HepG2 (cell line): ENCODE measurements around the gene CAMK2N2. TPM values are rescaled to one million over a fixed set of nuclear protein-coding genes. Genes with fewer than 3 reads are reported as not detected.
A peak's percentile ranks its signal among the peaks of the same experiment; 100 is the strongest.

Experiments used
- HDAC2 ChIP-seq: sonication (generic); formaldehyde crosslinking; IDR thresholded peaks from 2 replicates; pipeline ENCODE4 v1.4.0; 2020; ENCODE audit warnings: missing genetic modification reagents
- YEATS4 ChIP-seq: sonication (generic); formaldehyde crosslinking; IDR thresholded peaks from 2 replicates; pipeline ENCODE4 v1.4.0; 2020; ENCODE audit warnings: missing genetic modification reagents, borderline replicate concordance
- YY1 ChIP-seq: IDR thresholded peaks from 2 replicates; pipeline ENCODE4 v1.6.1; 2011; ENCODE audit warnings: low read length, low read depth, moderate library complexity, mild to moderate bottlenecking; ENCODE audit not compliant: insufficient read depth, insufficient replicate concordance
- ZNF777 ChIP-seq: sonication (generic); formaldehyde crosslinking; IDR thresholded peaks from 2 replicates; pipeline ENCODE4 v1.4.0; 2020; ENCODE audit warnings: missing genetic modification reagents
- polyA plus RNA-seq, 8 experiments: library from polyadenylated mRNA; depleted of rRNA in 3 of 8; stranded (reverse) in 7 of 8; unstranded in 1 of 8; fragments of >200 nt; fragmentation: Illumina TruSeq in 4 of 8; extraction: Trizol in 4 of 8; gene quantifications; 2 replicates each; pipeline versions ENCODE4 v1.2.1 to v1.2.3, GENCODE V29; 2011 to 2016; ENCODE audit warnings: low read depth in 4 of 8, missing spikeins in 1 of 8, mixed read lengths in 1 of 8; ENCODE audit not compliant: insufficient read depth in 1 of 8
- total RNA-seq, 5 experiments: library from RNA; depleted of rRNA; stranded (reverse); fragments of >200 nt; fragmentation: Illumina TruSeq; extraction: Trizol; gene quantifications; 2 replicates each; pipeline ENCODE4 v1.2.3, GENCODE V29; 2016; ENCODE audit warnings: low read depth in 1 of 5
- TF ChIP-seq, protein P1 (sequence below): sonication (generic); formaldehyde crosslinking; IDR thresholded peaks from 2 replicates; pipeline ENCODE4 v1.4.0; 2020; ENCODE audit warnings: missing genetic modification reagents
- TF ChIP-seq, protein P2 (sequence below): sonication (generic); formaldehyde crosslinking; IDR thresholded peaks from 2 replicates; pipeline ENCODE4 v1.5.1; 2020; ENCODE audit warnings: mild to moderate bottlenecking, missing genetic modification reagents, moderate library complexity
- TF ChIP-seq, protein P3 (sequence below): sonication (generic); formaldehyde crosslinking; IDR thresholded peaks from 2 replicates; pipeline ENCODE4 v1.8.0; 2022; ENCODE audit warnings: mild to moderate bottlenecking, missing genetic modification reagents; ENCODE audit not compliant: insufficient replicate concordance
- TF ChIP-seq, protein P4 (sequence below): sonication (generic); formaldehyde crosslinking; conservative IDR thresholded peaks from 2 replicates; pipeline ENCODE4 v1.4.0; 2020; ENCODE audit warnings: mild to moderate bottlenecking, missing genetic modification reagents, moderate library complexity

CAMK2N2 gene
- total and polyA plus RNA-seq, 2 of the 13 experiments (the other 11 are each of a cell fraction or from before 2014, with no cell fraction given) = 0.12 to 0.27 TPM

DNA sequence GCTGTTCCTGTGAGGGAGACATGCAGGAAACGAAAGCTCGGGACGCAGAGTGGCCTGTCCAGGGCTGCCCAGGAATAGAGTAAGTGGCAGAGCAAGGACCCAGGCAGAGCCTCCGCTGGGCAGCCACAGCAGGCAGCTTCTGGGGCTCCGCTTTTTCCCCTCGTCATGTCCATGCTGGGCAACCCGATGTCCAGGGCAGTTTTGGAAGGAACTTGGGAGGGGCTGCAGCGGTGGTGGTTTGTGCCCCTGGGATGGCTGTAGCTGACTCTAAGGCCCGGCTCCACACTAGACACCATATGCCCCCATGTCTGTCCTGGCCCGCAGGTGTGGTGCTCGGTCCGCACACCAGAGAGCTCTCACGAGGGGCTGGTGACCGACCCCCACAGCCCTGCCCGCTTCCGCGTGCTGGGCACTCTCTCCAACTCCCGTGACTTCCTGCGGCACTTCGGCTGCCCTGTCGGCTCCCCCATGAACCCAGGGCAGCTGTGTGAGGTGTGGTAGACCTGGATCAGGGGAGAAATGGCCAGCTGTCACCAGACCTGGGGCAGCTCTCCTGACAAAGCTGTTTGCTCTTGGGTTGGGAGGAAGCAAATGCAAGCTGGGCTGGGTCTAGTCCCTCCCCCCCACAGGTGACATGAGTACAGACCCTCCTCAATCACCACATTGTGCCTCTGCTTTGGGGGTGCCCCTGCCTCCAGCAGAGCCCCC, 30.5 kb upstream of the CAMK2N2 start (continued):
- TF ChIP-seq YY1 (no peak), HDAC2 (no peak), YEATS4 (CRISPR knock-in tag) (no peak), ZNF777 (CRISPR knock-in tag) (no peak)
- TF ChIP-seq, protein P1, sequence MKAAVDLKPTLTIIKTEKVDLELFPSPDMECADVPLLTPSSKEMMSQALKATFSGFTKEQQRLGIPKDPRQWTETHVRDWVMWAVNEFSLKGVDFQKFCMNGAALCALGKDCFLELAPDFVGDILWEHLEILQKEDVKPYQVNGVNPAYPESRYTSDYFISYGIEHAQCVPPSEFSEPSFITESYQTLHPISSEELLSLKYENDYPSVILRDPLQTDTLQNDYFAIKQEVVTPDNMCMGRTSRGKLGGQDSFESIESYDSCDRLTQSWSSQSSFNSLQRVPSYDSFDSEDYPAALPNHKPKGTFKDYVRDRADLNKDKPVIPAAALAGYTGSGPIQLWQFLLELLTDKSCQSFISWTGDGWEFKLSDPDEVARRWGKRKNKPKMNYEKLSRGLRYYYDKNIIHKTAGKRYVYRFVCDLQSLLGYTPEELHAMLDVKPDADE (CRISPR knock-in tag) = no peak
- TF ChIP-seq, protein P2, sequence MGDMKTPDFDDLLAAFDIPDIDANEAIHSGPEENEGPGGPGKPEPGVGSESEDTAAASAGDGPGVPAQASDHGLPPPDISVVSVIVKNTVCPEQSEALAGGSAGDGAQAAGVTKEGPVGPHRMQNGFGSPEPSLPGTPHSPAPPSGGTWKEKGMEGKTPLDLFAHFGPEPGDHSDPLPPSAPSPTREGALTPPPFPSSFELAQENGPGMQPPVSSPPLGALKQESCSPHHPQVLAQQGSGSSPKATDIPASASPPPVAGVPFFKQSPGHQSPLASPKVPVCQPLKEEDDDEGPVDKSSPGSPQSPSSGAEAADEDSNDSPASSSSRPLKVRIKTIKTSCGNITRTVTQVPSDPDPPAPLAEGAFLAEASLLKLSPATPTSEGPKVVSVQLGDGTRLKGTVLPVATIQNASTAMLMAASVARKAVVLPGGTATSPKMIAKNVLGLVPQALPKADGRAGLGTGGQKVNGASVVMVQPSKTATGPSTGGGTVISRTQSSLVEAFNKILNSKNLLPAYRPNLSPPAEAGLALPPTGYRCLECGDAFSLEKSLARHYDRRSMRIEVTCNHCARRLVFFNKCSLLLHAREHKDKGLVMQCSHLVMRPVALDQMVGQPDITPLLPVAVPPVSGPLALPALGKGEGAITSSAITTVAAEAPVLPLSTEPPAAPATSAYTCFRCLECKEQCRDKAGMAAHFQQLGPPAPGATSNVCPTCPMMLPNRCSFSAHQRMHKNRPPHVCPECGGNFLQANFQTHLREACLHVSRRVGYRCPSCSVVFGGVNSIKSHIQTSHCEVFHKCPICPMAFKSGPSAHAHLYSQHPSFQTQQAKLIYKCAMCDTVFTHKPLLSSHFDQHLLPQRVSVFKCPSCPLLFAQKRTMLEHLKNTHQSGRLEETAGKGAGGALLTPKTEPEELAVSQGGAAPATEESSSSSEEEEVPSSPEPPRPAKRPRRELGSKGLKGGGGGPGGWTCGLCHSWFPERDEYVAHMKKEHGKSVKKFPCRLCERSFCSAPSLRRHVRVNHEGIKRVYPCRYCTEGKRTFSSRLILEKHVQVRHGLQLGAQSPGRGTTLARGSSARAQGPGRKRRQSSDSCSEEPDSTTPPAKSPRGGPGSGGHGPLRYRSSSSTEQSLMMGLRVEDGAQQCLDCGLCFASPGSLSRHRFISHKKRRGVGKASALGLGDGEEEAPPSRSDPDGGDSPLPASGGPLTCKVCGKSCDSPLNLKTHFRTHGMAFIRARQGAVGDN (CRISPR knock-in tag) = peak; percentile 43
- TF ChIP-seq, protein P3, sequence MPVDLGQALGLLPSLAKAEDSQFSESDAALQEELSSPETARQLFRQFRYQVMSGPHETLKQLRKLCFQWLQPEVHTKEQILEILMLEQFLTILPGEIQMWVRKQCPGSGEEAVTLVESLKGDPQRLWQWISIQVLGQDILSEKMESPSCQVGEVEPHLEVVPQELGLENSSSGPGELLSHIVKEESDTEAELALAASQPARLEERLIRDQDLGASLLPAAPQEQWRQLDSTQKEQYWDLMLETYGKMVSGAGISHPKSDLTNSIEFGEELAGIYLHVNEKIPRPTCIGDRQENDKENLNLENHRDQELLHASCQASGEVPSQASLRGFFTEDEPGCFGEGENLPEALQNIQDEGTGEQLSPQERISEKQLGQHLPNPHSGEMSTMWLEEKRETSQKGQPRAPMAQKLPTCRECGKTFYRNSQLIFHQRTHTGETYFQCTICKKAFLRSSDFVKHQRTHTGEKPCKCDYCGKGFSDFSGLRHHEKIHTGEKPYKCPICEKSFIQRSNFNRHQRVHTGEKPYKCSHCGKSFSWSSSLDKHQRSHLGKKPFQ (CRISPR knock-in tag) = no peak
- TF ChIP-seq, protein P4, sequence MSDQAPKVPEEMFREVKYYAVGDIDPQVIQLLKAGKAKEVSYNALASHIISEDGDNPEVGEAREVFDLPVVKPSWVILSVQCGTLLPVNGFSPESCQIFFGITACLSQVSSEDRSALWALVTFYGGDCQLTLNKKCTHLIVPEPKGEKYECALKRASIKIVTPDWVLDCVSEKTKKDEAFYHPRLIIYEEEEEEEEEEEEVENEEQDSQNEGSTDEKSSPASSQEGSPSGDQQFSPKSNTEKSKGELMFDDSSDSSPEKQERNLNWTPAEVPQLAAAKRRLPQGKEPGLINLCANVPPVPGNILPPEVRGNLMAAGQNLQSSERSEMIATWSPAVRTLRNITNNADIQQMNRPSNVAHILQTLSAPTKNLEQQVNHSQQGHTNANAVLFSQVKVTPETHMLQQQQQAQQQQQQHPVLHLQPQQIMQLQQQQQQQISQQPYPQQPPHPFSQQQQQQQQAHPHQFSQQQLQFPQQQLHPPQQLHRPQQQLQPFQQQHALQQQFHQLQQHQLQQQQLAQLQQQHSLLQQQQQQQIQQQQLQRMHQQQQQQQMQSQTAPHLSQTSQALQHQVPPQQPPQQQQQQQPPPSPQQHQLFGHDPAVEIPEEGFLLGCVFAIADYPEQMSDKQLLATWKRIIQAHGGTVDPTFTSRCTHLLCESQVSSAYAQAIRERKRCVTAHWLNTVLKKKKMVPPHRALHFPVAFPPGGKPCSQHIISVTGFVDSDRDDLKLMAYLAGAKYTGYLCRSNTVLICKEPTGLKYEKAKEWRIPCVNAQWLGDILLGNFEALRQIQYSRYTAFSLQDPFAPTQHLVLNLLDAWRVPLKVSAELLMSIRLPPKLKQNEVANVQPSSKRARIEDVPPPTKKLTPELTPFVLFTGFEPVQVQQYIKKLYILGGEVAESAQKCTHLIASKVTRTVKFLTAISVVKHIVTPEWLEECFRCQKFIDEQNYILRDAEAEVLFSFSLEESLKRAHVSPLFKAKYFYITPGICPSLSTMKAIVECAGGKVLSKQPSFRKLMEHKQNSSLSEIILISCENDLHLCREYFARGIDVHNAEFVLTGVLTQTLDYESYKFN (CRISPR knock-in tag) = 0 out of 2 replicates have a peak, but pooled peaks have one; percentile 2
